Stomach (tissue), 4 donors: ENCODE results near the gene RPTOR.

Experiments
- EP300 ChIP-seq: sonication (generic); formaldehyde crosslinking; IDR thresholded peaks from one replicate; pipeline ENCODE4 v1.6.1; 2017; ENCODE audit warnings: antibody characterized with exemption
- POLR2A ChIP-seq, 4 donors: fragments of 450-650 bp; IDR thresholded peaks; one replicate each; pipeline ENCODE4 v1.6.1; 2016; ENCODE audit warnings: antibody characterized with exemption in 4 of 4, control low read depth in 2 of 4, mild to moderate bottlenecking in 1 of 4, moderate library complexity in 1 of 4
- TF ChIP-seq, protein P1 (sequence below), 7 experiments: fragments of 450-650 bp in 4 of 7; fragments of 200-600 bp in 3 of 7; sonication (generic) in 3 of 7; IDR thresholded peaks; one replicate each; pipeline ENCODE4 v1.5.1; 2016 to 2019; ENCODE audit warnings: antibody characterized with exemption in 7 of 7, control low read depth in 2 of 7, mild to moderate bottlenecking in 1 of 7

DNA sequence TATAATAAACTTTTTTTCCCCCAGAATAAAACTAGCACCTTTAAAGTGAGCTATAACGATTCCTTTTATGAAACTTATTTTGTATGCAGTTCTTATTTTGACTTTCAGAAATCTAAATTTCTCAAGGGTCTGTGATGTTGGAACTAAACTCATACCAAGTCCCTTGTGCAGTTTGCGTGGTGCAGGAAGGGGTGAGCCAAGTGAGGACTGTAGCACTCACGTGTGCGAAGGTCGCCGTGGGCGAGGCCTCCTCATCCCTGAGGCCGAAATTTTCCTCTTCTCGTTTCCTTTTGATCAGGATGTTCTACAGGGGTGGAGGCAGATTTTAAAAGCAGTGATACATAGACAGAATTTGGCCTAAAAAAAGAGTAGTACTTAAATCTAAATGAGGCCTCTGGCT, 73.7 kb downstream of the RPTOR start:
- TF ChIP-seq EP300 (no peak), POLR2A (IDR thresholded peaks at IDR 0.05) (no peak)
- TF ChIP-seq, protein P1, sequence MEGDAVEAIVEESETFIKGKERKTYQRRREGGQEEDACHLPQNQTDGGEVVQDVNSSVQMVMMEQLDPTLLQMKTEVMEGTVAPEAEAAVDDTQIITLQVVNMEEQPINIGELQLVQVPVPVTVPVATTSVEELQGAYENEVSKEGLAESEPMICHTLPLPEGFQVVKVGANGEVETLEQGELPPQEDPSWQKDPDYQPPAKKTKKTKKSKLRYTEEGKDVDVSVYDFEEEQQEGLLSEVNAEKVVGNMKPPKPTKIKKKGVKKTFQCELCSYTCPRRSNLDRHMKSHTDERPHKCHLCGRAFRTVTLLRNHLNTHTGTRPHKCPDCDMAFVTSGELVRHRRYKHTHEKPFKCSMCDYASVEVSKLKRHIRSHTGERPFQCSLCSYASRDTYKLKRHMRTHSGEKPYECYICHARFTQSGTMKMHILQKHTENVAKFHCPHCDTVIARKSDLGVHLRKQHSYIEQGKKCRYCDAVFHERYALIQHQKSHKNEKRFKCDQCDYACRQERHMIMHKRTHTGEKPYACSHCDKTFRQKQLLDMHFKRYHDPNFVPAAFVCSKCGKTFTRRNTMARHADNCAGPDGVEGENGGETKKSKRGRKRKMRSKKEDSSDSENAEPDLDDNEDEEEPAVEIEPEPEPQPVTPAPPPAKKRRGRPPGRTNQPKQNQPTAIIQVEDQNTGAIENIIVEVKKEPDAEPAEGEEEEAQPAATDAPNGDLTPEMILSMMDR (IDR thresholded peaks at IDR 0.05), result no peak
